ENCODE measurements around the gene TMED7. TPM values are rescaled to one million over a fixed set of nuclear protein-coding genes. Genes with fewer than 3 reads are reported as not detected.

Gene TMED7
- total RNA-seq, 1 experiment from 2014 or later, result 70.7 TPM

DNA sequence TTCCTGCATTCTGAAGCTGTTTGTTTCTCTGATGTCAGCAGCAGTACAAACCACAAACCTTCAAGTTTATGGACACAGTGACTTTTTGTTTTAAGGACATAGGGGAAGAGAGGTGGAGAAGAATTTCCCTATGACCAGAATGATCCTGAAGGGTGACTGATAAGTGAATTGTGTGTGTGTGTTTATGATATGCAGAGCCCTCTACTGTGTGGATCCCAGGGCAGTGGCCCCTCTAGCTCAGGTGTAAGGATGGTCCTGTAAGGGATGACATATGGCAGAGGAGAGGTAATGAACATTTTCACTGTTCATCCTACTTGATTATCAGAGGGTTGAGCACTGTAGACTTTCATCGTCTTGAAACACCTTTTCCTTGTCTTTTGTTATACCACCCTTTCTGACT lies 30.6 kb upstream of the TMED7 start:
- no peak for DNase-seq
- Histone ChIP-seq H3K4me3 (no peak overlapping the region), H3K27me3 (ENCODE audit: insufficient read depth, low read depth) (no peaks in the 10 kb centered on the region), H3K9me3 (ENCODE audit: insufficient read depth, low read depth) (peaks cover 6% of the 10 kb centered on the region; the same call in 1 of the 2 replicates), H3K4me2 (no peak overlapping the region), H3K79me2 (ENCODE audit: low read depth) (no peaks in the 10 kb centered on the region), H3K4me1 (replicated peaks; ENCODE audit: insufficient read depth) (peaks cover 15% of the 10 kb centered on the region), H3K9me2 (ENCODE audit: insufficient read depth) (no peaks in the 10 kb centered on the region), H4K20me1 (ENCODE audit: insufficient read depth) (no peaks in the 10 kb centered on the region), H3K36me3 (ENCODE audit: low read depth) (no peaks in the 10 kb centered on the region), H2AFZ (peak overlapping the region; percentile 57; the same call in 1 of the 2 replicates), H3F3A (ENCODE audit: insufficient read depth, low read depth) (peaks cover 7% of the 10 kb centered on the region; the same call in 1 of the 2 replicates), H3K27ac (no peak overlapping the region)
- intact Hi-C loops (cut with micrococcal nuclease; ENCODE audit: unreplicated experiment), result no loop called here
- ChIA-PET CTCF (no interaction called here), POLR2A (ENCODE audit: unreplicated experiment) (no interaction called here)
- TF ChIP-seq EZH2 (IDR thresholded peaks at IDR 0.05; ENCODE audit: low read depth), result no peak
- TF ChIP-seq, protein P1, sequence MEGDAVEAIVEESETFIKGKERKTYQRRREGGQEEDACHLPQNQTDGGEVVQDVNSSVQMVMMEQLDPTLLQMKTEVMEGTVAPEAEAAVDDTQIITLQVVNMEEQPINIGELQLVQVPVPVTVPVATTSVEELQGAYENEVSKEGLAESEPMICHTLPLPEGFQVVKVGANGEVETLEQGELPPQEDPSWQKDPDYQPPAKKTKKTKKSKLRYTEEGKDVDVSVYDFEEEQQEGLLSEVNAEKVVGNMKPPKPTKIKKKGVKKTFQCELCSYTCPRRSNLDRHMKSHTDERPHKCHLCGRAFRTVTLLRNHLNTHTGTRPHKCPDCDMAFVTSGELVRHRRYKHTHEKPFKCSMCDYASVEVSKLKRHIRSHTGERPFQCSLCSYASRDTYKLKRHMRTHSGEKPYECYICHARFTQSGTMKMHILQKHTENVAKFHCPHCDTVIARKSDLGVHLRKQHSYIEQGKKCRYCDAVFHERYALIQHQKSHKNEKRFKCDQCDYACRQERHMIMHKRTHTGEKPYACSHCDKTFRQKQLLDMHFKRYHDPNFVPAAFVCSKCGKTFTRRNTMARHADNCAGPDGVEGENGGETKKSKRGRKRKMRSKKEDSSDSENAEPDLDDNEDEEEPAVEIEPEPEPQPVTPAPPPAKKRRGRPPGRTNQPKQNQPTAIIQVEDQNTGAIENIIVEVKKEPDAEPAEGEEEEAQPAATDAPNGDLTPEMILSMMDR (conservative IDR thresholded peaks at IDR 0.05), result no peak
- no TSS peak for BruUV-seq (replicated peaks)

DNA sequence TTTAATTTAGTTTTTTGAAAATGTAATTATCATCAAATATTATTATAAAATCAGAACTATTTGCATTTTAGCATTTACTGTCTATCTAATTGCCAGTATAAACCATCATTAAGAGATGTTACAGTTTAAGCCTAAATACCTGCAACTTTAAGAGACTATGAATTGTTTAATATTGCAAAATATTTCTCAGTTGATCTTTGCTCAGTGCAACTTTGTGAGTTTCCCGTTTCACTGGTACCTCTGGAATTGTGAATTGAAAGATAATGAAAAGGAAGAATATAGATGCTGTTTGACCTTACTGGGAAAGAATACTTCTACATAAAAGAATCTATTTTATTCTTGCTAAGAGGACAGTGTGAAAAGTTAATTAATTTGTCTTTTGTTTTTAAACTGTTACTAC lies 30.2 kb upstream of the TMED7 start:
- TF ChIP-seq EZH2 (IDR thresholded peaks at IDR 0.05; ENCODE audit: low read depth), result no peak
- TF ChIP-seq, protein P1 (conservative IDR thresholded peaks at IDR 0.05), result no peak
- peaks cover 7% of the 10 kb centered on the region; the same call in 1 of the 2 replicates for H3F3A ChIP-seq (ENCODE audit: insufficient read depth, low read depth)
- peak overlapping the region; percentile 57; the same call in 1 of the 2 replicates for H2AFZ ChIP-seq
- no peaks in the 10 kb centered on the region for H3K27me3 ChIP-seq (ENCODE audit: insufficient read depth, low read depth)
- POLR2A ChIA-PET (ENCODE audit: unreplicated experiment), result no interaction called here
- no peak overlapping the region for H3K27ac ChIP-seq
- H3K9me3 ChIP-seq (ENCODE audit: insufficient read depth, low read depth), result peaks cover 6% of the 10 kb centered on the region; the same call in 1 of the 2 replicates
- H3K79me2 ChIP-seq (ENCODE audit: low read depth), result no peaks in the 10 kb centered on the region
- no TSS peak for BruUV-seq (replicated peaks)
- H3K9me2 ChIP-seq (ENCODE audit: insufficient read depth), result no peaks in the 10 kb centered on the region
- intact Hi-C loops (cut with micrococcal nuclease; ENCODE audit: unreplicated experiment), result no loop called here
- H3K4me3 ChIP-seq, result no peak overlapping the region
- no peak for DNase-seq
- H3K4me2 ChIP-seq, result no peak overlapping the region
- CTCF ChIA-PET, result no interaction called here
- H3K4me1 ChIP-seq (replicated peaks; ENCODE audit: insufficient read depth), result peaks cover 15% of the 10 kb centered on the region
- no peaks in the 10 kb centered on the region for H3K36me3 ChIP-seq (ENCODE audit: low read depth)
- no peaks in the 10 kb centered on the region for H4K20me1 ChIP-seq (ENCODE audit: insufficient read depth)

DNA sequence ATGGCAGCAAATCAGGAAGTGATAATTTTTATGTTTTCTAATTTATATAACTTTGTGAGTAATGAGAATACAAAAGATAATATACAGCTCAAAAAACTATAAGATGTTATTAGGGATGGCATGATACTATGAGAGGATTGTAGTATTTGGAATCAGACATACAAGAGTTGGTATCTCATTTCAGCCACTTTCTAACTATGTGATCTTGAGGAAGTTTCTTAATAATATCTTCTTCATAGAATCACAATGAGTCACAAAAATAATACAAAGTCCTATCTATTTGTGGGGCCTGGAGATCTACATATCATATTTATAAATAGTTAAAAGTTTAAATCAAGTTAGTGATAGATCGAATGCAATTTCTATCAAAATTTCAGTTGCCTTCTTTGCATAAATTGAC lies 23.7 kb upstream of the TMED7 start:
- BruUV-seq (replicated peaks), result no TSS peak
- Histone ChIP-seq H3K4me3 (no peak overlapping the region), H3K79me2 (ENCODE audit: low read depth) (no peaks in the 10 kb centered on the region), H2AFZ (no peak overlapping the region), H3K9me3 (ENCODE audit: insufficient read depth, low read depth) (no peaks in the 10 kb centered on the region), H4K20me1 (ENCODE audit: insufficient read depth) (no peaks in the 10 kb centered on the region), H3F3A (ENCODE audit: insufficient read depth, low read depth) (no peaks in the 10 kb centered on the region), H3K27ac (no peak overlapping the region), H3K27me3 (ENCODE audit: insufficient read depth, low read depth) (peaks cover 7% of the 10 kb centered on the region; the same call in 1 of the 2 replicates), H3K9me2 (ENCODE audit: insufficient read depth) (no peaks in the 10 kb centered on the region), H3K36me3 (ENCODE audit: low read depth) (no peaks in the 10 kb centered on the region), H3K4me1 (replicated peaks; ENCODE audit: insufficient read depth) (no peaks in the 10 kb centered on the region), H3K4me2 (no peak overlapping the region)
- ChIA-PET POLR2A (ENCODE audit: unreplicated experiment) (no interaction called here), CTCF (no interaction called here)
- intact Hi-C loops (cut with micrococcal nuclease; ENCODE audit: unreplicated experiment), result no loop called here
- DNase-seq, result no peak
- TF ChIP-seq, protein P1 (conservative IDR thresholded peaks at IDR 0.05), result no peak
- TF ChIP-seq EZH2 (IDR thresholded peaks at IDR 0.05; ENCODE audit: low read depth), result no peak
